OCI-LY7 (cell line): ENCODE results near the gene H6PD.

ENCODE experiments used
- CTCF ChIP-seq: fragments of 200-600 bp; sonication (generic); conservative IDR thresholded peaks from 2 replicates; pipeline ENCODE4 v1.5.1; 2014; ENCODE audit warnings: mild to moderate bottlenecking, antibody characterized with exemption, low read length, moderate library complexity, mixed read lengths
- EZH2phosphoT487 ChIP-seq: fragments of 200-600 bp; sonication (generic); IDR thresholded peaks from 2 replicates; pipeline ENCODE4 v1.6.1; 2018; ENCODE audit warnings: low read depth, borderline replicate concordance, mild to moderate bottlenecking, mixed run types, antibody characterized with exemption, low read length, moderate library complexity, mixed read lengths

DNA sequence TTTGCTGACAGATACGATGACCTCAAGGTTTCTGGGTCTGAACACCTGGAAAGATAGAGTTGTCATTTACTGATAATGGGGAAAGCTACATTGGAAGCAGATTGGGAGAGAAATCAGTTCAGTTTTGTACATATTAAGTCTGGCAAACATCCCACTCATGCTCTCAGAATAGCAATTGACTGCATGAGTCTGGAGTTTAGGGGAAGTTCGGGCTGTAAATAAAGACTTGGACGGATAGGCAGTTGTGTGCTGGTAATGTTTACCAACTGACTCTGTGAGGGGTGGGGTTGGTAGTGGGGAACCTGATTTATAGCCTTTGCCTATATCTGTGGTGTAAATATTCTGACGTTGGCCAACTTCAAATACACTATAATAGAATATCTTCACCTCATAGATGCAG, 4.0 kb downstream of the H6PD start:
- TF ChIP-seq CTCF, result no peak
- TF ChIP-seq EZH2phosphoT487, result no peak
